Suppressor macrophage treated with lipopolysaccharide for 4 hours (primary cell): Measurements from ENCODE around the gene CFAP57.
A peak's percentile ranks its signal among the peaks of the same experiment; 100 is the strongest.

Source experiments
- DNase-seq: peaks from one replicate; pipeline ENCODE4 v3.0.0-alpha.2; 2020

Gene CFAP57

GRCh38 chr1:43229826-43230780, 58.0 kb downstream of the CFAP57 start:
- no peak for DNase-seq

- peak; percentile 14 for DNase-seq
Measured at GRCh38 chr1:43232074-43232473, 59.9 kb downstream of the CFAP57 start.

- no peak for DNase-seq
Measured at GRCh38 chr1:43232482-43232881, 60.4 kb downstream of the CFAP57 start.

- no peak for DNase-seq
Measured at GRCh38 chr1:43233631-43234030, 61.5 kb downstream of the CFAP57 start.

GRCh38 chr1:43234267-43234666, 62.1 kb downstream of the CFAP57 start:
- no peak for DNase-seq

GRCh38 chr1:43235040-43235439, 62.9 kb downstream of the CFAP57 start:
- DNase-seq: no peak

- peak; percentile 27 for DNase-seq
Measured at GRCh38 chr1:43235451-43236121, 63.5 kb downstream of the CFAP57 start.

GRCh38 chr1:43237121-43237520, 65.0 kb downstream of the CFAP57 start:
- no peak for DNase-seq

- peak; percentile 67 for DNase-seq
Measured at GRCh38 chr1:43238085-43238484, 66.0 kb downstream of the CFAP57 start.

- DNase-seq: no peak
Measured at GRCh38 chr1:43238991-43239469, 66.9 kb downstream of the CFAP57 start.

GRCh38 chr1:43239484-43239883, 67.4 kb downstream of the CFAP57 start:
- DNase-seq: peak; percentile 75

- no peak for DNase-seq
Measured at GRCh38 chr1:43241413-43241836, 69.3 kb downstream of the CFAP57 start.

GRCh38 chr1:43243299-43243698, 71.2 kb downstream of the CFAP57 start:
- DNase-seq: no peak

- DNase-seq: no peak
Measured at GRCh38 chr1:43246466-43247213, 74.5 kb downstream of the CFAP57 start.

GRCh38 chr1:43247256-43247921, 75.3 kb downstream of the CFAP57 start:
- DNase-seq: no peak

GRCh38 chr1:43250351-43250761, 78.2 kb downstream of the CFAP57 start:
- DNase-seq: no peak

- DNase-seq: no peak
Measured at GRCh38 chr1:43251024-43251423, 78.9 kb downstream of the CFAP57 start.

GRCh38 chr1:43252225-43252624, 80.1 kb downstream of the CFAP57 start:
- no peak for DNase-seq

GRCh38 chr1:43253173-43253572, 81.0 kb downstream of the CFAP57 start:
- DNase-seq: no peak

GRCh38 chr1:43253876-43254275, 81.7 kb downstream of the CFAP57 start:
- no peak for DNase-seq

GRCh38 chr1:43255438-43256210, 83.5 kb downstream of the CFAP57 start:
- no peak for DNase-seq
